Activated T-helper 2 cell treated with anti-CD3 and anti-CD28 coated beads, Interferon-gamma antibody, Interleukin-2, Interleukin-4, amounts not matched to agents 10 μg/mL and 5 μg/mL and 100 μg/mL, durations not matched to agents 14 hours and 24 hours and 36 hours (primary cell): Measurements from ENCODE around the gene NCOA1. TPM values are rescaled to one million over a fixed set of nuclear protein-coding genes. Genes with fewer than 3 reads are reported as not detected.
A peak's percentile ranks its signal among the peaks of the same experiment; 100 is the strongest.
"Not testable (repeated sequence)": the region's sequence is repeated elsewhere in the genome, so short reads cannot be mapped to it uniquely, and the experiment has no call there.

Source experiments
- DNase-seq: peaks from one replicate; pipeline ENCODE4 v3.0.0; 2021; ENCODE audit warnings: low spot score
- H3K27ac Mint-ChIP-seq: one replicate; pipeline ENCODE4 v1.8.0; 2021; ENCODE audit warnings: mixed read lengths
- H3K27me3 Mint-ChIP-seq: one replicate; pipeline ENCODE4 v1.8.0; 2021; ENCODE audit warnings: low read depth, mixed read lengths
- H3K36me3 Mint-ChIP-seq: one replicate; pipeline ENCODE4 v1.8.0; 2021; ENCODE audit warnings: low read depth, mixed read lengths
- H3K4me1 Mint-ChIP-seq: one replicate; pipeline ENCODE4 v1.8.0; 2021; ENCODE audit warnings: low read depth, mixed read lengths
- H3K4me3 Mint-ChIP-seq: one replicate; pipeline ENCODE4 v1.8.0; 2021; ENCODE audit warnings: low read depth, mild to moderate bottlenecking, moderate library complexity, mixed read lengths
- H3K9me3 Mint-ChIP-seq: one replicate; pipeline ENCODE4 v1.8.0; 2021; ENCODE audit warnings: mixed read lengths
- intact Hi-C: fragments of 100-400 bp; cut with micrococcal nuclease; formaldehyde crosslinking; loops from one replicate; pipeline ENCODE4 v1.15.1; 2023
- total RNA-seq: library from RNA; stranded (reverse); gene quantifications from 2 replicates; pipeline ENCODE4 v1.2.3, GENCODE V29; 2022

The NCOA1 gene
- total RNA-seq, 1 donor from 2014 or later = 28.3 TPM

- H3K27me3 Mint-ChIP-seq, H3K4me1 Mint-ChIP-seq, H3K4me3 Mint-ChIP-seq, intact Hi-C loops, H3K27ac Mint-ChIP-seq, DNase-seq, H3K9me3 Mint-ChIP-seq: not testable (repeated sequence)
- H3K36me3 Mint-ChIP-seq = peaks cover 32% of the 10 kb centered on the region
These were observed 187.0 kb downstream of the NCOA1 start for GRCh38 chr2:24678066-24678465.

GRCh38 chr2:24680196-24680595 lies 189.1 kb downstream of the NCOA1 start:
- intact Hi-C loops = no loop called here
- Mint-ChIP-seq H3K27me3 (no peaks in the 10 kb centered on the region), H3K4me1 (no peaks in the 10 kb centered on the region), H3K27ac (no peak overlapping the region), H3K4me3 (no peak overlapping the region), H3K9me3 (no peaks in the 10 kb centered on the region), H3K36me3 (peaks cover 28% of the 10 kb centered on the region)
- no peak for DNase-seq

DNA sequence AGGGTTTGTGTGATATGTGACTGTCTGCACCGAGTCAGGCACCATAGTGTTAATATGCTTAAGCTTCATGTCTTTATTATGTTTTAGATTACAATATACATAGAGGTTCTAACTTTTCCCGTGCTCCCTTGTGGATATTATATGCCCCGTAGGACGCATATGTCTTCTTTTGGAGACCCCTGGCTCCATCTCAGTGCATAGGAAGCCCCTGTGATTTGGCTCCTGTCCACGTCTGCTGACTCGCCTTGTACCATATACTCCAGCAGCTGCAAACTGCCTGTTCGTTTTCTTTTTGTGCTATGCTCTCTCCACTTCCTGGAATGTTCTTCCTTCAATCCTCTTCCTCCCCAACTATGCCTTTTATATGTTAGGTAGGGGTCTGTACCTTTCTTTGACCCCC lies 191.2 kb downstream of the NCOA1 start:
- intact Hi-C loops = no loop called here
- Mint-ChIP-seq H3K36me3 (peaks cover 20% of the 10 kb centered on the region), H3K4me1 (no peaks in the 10 kb centered on the region), H3K27ac (no peak overlapping the region), H3K9me3 (no peaks in the 10 kb centered on the region), H3K4me3 (no peak overlapping the region), H3K27me3 (no peaks in the 10 kb centered on the region)
- DNase-seq = no peak

GRCh38 chr2:24683408-24683807 lies 192.4 kb downstream of the NCOA1 start:
- no peak for DNase-seq
- intact Hi-C loops = no loop called here
- peaks cover 19% of the 10 kb centered on the region for H3K36me3 Mint-ChIP-seq
- no peaks in the 10 kb centered on the region for H3K27me3 Mint-ChIP-seq
- H3K9me3 Mint-ChIP-seq = no peaks in the 10 kb centered on the region
- H3K27ac Mint-ChIP-seq = no peak overlapping the region
- no peak overlapping the region for H3K4me3 Mint-ChIP-seq
- no peaks in the 10 kb centered on the region for H3K4me1 Mint-ChIP-seq

GRCh38 chr2:24690524-24690923 lies 199.5 kb downstream of the NCOA1 start:
- DNase-seq = no peak
- intact Hi-C loops = no loop called here
- H3K4me3 Mint-ChIP-seq = no peak overlapping the region
- no peaks in the 10 kb centered on the region for H3K4me1 Mint-ChIP-seq
- H3K27me3 Mint-ChIP-seq = no peaks in the 10 kb centered on the region
- peaks cover 19% of the 10 kb centered on the region for H3K36me3 Mint-ChIP-seq
- H3K27ac Mint-ChIP-seq = no peak overlapping the region
- no peaks in the 10 kb centered on the region for H3K9me3 Mint-ChIP-seq

GRCh38 chr2:24691806-24692205 lies 200.8 kb downstream of the NCOA1 start:
- Mint-ChIP-seq H3K4me3 (no peak overlapping the region), H3K27me3 (no peaks in the 10 kb centered on the region), H3K27ac (no peak overlapping the region), H3K9me3 (no peaks in the 10 kb centered on the region), H3K36me3 (peaks cover 19% of the 10 kb centered on the region), H3K4me1 (no peaks in the 10 kb centered on the region)
- intact Hi-C loops = no loop called here
- DNase-seq = no peak

DNA sequence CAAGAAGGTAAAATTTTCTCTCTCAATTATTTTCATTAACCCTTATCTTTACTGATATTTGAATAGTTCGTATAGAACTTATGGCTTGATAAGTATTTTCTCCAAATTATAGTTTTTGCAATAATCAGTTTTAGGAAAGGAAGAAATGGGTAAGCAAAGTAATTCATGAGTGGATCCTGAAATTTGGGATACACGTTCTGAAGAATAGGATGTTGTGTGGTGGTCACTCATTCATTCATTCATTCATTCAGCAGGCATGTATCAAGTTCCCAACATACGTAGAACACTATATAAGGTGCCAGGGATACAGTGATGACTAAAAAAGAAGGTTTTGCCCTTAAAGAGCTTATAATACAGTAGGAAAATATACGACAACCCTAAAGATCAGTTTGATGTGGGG lies 206.7 kb downstream of the NCOA1 start:
- no peak overlapping the region for H3K4me3 Mint-ChIP-seq
- no peak overlapping the region for H3K27ac Mint-ChIP-seq
- DNase-seq = no peak
- H3K4me1 Mint-ChIP-seq = no peaks in the 10 kb centered on the region
- intact Hi-C loops = no loop called here
- no peaks in the 10 kb centered on the region for H3K9me3 Mint-ChIP-seq
- H3K36me3 Mint-ChIP-seq = no peaks in the 10 kb centered on the region
- no peaks in the 10 kb centered on the region for H3K27me3 Mint-ChIP-seq

- DNase-seq = no peak
- H3K36me3 Mint-ChIP-seq = peaks cover 13% of the 10 kb centered on the region
- H3K4me1 Mint-ChIP-seq = peaks cover 5% of the 10 kb centered on the region
- H3K27ac Mint-ChIP-seq = peak overlapping the region; percentile 33
- no peaks in the 10 kb centered on the region for H3K9me3 Mint-ChIP-seq
- no peaks in the 10 kb centered on the region for H3K27me3 Mint-ChIP-seq
- H3K4me3 Mint-ChIP-seq = no peak overlapping the region
- intact Hi-C loops = no loop called here
These were observed 211.7 kb downstream of the NCOA1 start for GRCh38 chr2:24702800-24703199.

DNA sequence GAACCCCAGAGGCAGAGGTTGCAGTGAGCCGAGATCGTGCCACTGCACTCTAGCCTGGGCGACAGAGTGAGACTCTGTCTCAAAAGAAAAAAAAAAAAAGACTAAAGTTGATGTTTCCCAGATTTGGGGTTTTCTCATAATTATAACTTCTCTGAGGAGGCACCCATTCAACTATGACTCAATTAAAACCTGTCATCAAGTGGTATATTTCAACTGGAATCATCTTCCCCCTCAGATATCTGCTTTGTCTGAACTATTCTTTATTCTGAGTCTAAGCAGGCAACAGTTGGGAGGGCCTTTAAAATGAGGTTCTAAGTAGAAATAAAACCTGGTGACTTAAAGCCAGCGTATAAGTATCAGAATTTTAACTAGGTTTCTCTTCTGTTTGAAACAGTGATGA lies 213.6 kb downstream of the NCOA1 start:
- no peaks in the 10 kb centered on the region for H3K9me3 Mint-ChIP-seq
- H3K27ac Mint-ChIP-seq = no peak overlapping the region
- no peak overlapping the region for H3K4me3 Mint-ChIP-seq
- no peaks in the 10 kb centered on the region for H3K27me3 Mint-ChIP-seq
- H3K4me1 Mint-ChIP-seq = peaks cover 6% of the 10 kb centered on the region
- H3K36me3 Mint-ChIP-seq = peaks cover 13% of the 10 kb centered on the region
- intact Hi-C loops = no loop called here
- DNase-seq = no peak

GRCh38 chr2:24707143-24707542 lies 216.1 kb downstream of the NCOA1 start:
- H3K27me3 Mint-ChIP-seq = no peaks in the 10 kb centered on the region
- no peak overlapping the region for H3K27ac Mint-ChIP-seq
- peaks cover 6% of the 10 kb centered on the region for H3K4me1 Mint-ChIP-seq
- no peak for DNase-seq
- no peaks in the 10 kb centered on the region for H3K9me3 Mint-ChIP-seq
- H3K4me3 Mint-ChIP-seq = no peak overlapping the region
- intact Hi-C loops = no loop called here
- peaks cover 17% of the 10 kb centered on the region for H3K36me3 Mint-ChIP-seq

DNA sequence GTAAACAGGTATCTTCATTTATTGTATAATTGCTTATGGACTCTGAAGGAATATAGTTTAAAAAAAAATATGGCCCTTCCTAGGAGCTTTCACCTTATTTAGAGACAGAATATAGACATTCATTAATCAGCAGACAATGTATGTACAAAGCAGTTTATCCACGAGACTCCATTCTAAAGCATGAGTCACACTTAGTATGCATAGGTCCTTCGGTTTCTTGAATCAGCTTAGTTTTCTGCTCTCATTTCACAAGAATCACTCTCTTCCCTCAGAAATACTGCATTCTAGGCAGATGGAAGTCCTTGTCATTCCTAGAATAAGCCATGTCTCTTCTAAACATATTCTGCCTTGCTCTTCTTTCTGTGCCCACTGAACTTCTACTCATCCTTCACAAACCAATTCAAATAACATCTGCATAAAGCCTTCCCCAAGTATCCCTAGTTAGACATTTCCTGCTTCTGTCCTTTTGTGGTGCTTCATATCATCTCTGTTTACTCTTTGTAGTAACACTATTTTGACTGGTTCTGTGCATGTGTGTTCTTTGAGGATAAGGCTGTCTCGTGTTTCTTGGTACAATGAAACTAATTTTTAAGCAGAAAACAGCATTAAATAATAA lies 217.6 kb downstream of the NCOA1 start:
- Mint-ChIP-seq H3K36me3 (peaks cover 28% of the 10 kb centered on the region), H3K27me3 (no peaks in the 10 kb centered on the region), H3K27ac (no peak overlapping the region), H3K9me3 (no peaks in the 10 kb centered on the region), H3K4me1 (peaks cover 2% of the 10 kb centered on the region), H3K4me3 (no peak overlapping the region)
- intact Hi-C loops = no loop called here
- no peak for DNase-seq

DNA sequence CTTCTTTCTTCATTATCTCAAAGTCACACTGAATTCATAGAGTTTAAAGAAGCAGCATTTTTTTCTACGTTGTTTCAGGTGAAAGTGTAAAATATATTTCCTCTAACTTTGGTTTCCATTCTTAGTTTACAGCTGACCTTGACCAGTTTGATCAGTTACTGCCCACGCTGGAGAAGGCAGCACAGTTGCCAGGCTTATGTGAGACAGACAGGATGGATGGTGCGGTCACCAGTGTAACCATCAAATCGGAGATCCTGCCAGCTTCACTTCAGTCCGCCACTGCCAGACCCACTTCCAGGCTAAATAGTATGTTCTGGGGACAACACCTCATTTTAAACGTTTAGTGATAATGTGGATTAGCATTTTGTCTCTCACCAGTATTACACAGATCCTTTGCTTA lies 219.8 kb downstream of the NCOA1 start:
- H3K27me3 Mint-ChIP-seq = no peaks in the 10 kb centered on the region
- H3K4me1 Mint-ChIP-seq = peaks cover 8% of the 10 kb centered on the region
- H3K27ac Mint-ChIP-seq = no peak overlapping the region
- intact Hi-C loops = no loop called here
- H3K9me3 Mint-ChIP-seq = no peaks in the 10 kb centered on the region
- no peak for DNase-seq
- H3K4me3 Mint-ChIP-seq = no peak overlapping the region
- peaks cover 41% of the 10 kb centered on the region for H3K36me3 Mint-ChIP-seq

DNA sequence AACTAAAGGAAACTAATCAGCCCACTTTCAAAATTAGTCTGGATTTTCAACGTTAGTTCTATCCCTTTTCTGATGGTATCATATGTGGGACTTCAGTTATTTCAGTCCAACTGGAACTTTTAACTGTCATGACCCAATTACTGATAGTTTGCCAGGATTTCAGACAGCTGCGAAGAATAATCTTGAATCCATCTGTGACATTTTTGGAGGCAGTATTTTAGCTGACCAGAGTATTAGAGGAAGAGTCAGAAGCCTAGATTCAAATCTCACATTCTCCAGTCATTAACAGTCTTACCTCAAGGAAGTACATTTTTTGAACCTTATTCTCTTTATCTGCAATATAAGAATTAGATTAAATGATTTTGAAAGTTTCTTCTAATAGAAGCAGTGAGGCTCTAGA lies 220.8 kb downstream of the NCOA1 start:
- no peak for DNase-seq
- no peak overlapping the region for H3K27ac Mint-ChIP-seq
- peaks cover 44% of the 10 kb centered on the region for H3K36me3 Mint-ChIP-seq
- H3K4me1 Mint-ChIP-seq = peaks cover 8% of the 10 kb centered on the region
- intact Hi-C loops = no loop called here
- no peaks in the 10 kb centered on the region for H3K27me3 Mint-ChIP-seq
- H3K4me3 Mint-ChIP-seq = no peak overlapping the region
- no peaks in the 10 kb centered on the region for H3K9me3 Mint-ChIP-seq

DNA sequence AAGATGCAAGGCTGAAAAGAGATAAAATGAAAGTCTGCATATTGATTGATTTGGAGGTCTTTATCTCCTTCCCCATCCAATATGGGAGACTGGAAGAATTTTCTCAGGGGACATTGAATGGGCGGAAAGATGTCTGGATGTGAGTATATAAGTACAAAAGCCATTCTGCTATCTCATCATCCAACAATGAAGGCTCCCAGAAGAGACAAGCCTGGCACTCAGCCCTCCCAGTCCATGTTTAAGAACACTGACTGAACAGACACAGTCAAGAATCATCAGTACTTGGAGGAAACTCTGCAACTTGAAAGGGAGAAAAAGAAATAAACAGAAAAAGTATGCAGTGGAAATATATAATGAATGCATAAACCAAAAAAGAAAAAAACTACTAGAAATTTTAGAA lies 221.2 kb downstream of the NCOA1 start:
- no peak overlapping the region for H3K27ac Mint-ChIP-seq
- peaks cover 8% of the 10 kb centered on the region for H3K4me1 Mint-ChIP-seq
- no peak for DNase-seq
- H3K9me3 Mint-ChIP-seq = no peaks in the 10 kb centered on the region
- intact Hi-C loops = no loop called here
- H3K27me3 Mint-ChIP-seq = no peaks in the 10 kb centered on the region
- peaks cover 43% of the 10 kb centered on the region for H3K36me3 Mint-ChIP-seq
- H3K4me3 Mint-ChIP-seq = no peak overlapping the region
